ENCODE measurements around the gene MPP3.
"Not testable (repeated sequence)": the region's sequence is repeated elsewhere in the genome, so short reads cannot be mapped to it uniquely, and the experiment has no call there.

The MPP3 gene

GRCh38 chr17:43860927-43861622, 28.1 kb upstream of the MPP3 start:
- no peak for DNase-seq (ENCODE audit: low read depth in 1 of 2, low spot score in 1 of 2)

- no peak for DNase-seq (ENCODE audit: low read depth in 1 of 2, low spot score in 1 of 2)
Measured at GRCh38 chr17:43860077-43860725, 27.3 kb upstream of the MPP3 start.

GRCh38 chr17:43857957-43858600, 25.1 kb upstream of the MPP3 start:
- DNase-seq (ENCODE audit: low read depth in 1 of 2, low spot score in 1 of 2) = no peak

- DNase-seq (ENCODE audit: low read depth in 1 of 2, low spot score in 1 of 2) = no peak
Measured at GRCh38 chr17:43857141-43857540, 24.2 kb upstream of the MPP3 start.

- DNase-seq (ENCODE audit: low read depth in 1 of 2, low spot score in 1 of 2) = no peak
Measured at GRCh38 chr17:43856141-43856540, 23.2 kb upstream of the MPP3 start.

- no peak for DNase-seq (ENCODE audit: low read depth in 1 of 2, low spot score in 1 of 2)
Measured at GRCh38 chr17:43855061-43855460, 22.1 kb upstream of the MPP3 start.

- no peak for DNase-seq (ENCODE audit: low read depth in 1 of 2, low spot score in 1 of 2)
Measured at GRCh38 chr17:43854498-43854897, 21.6 kb upstream of the MPP3 start.

GRCh38 chr17:43853546-43853945, 20.6 kb upstream of the MPP3 start:
- DNase-seq (ENCODE audit: low read depth in 1 of 2, low spot score in 1 of 2) = no peak

GRCh38 chr17:43852571-43852970, 19.6 kb upstream of the MPP3 start:
- DNase-seq (ENCODE audit: low read depth in 1 of 2, low spot score in 1 of 2) = no peak

GRCh38 chr17:43849116-43849515, 16.2 kb upstream of the MPP3 start:
- no peak for DNase-seq (ENCODE audit: low read depth in 1 of 2, low spot score in 1 of 2)

- no peak for DNase-seq (ENCODE audit: low read depth in 1 of 2, low spot score in 1 of 2)
Measured at GRCh38 chr17:43848601-43849000, 15.7 kb upstream of the MPP3 start.

GRCh38 chr17:43846963-43847371, 14.0 kb upstream of the MPP3 start, which contains the start of gene CD300LG:
Gene CD300LG (plus strand): TSS chr17:43847176. CDS start chr17:43847217, 41 bp downstream.
- no peak for DNase-seq (ENCODE audit: low read depth in 1 of 2, low spot score in 1 of 2)

- DNase-seq (ENCODE audit: low read depth in 1 of 2, low spot score in 1 of 2) = peak; percentile 57 to 62
Measured at GRCh38 chr17:43846221-43846712, 13.3 kb upstream of the MPP3 start.

- no peak for DNase-seq (ENCODE audit: low read depth in 1 of 2, low spot score in 1 of 2)
Measured at GRCh38 chr17:43845766-43846165, 12.8 kb upstream of the MPP3 start.

- DNase-seq (ENCODE audit: low read depth in 1 of 2, low spot score in 1 of 2) = no peak
Measured at GRCh38 chr17:43844241-43844640, 11.3 kb upstream of the MPP3 start.

GRCh38 chr17:43842975-43843325, 10.0 kb upstream of the MPP3 start:
- DNase-seq (ENCODE audit: low read depth in 1 of 2, low spot score in 1 of 2) = no peak

GRCh38 chr17:43842091-43842974, 9.4 kb upstream of the MPP3 start:
- not testable (repeated sequence) for DNase-seq (ENCODE audit: low read depth in 1 of 2, low spot score in 1 of 2)

GRCh38 chr17:43841282-43841681, 8.3 kb upstream of the MPP3 start:
- DNase-seq (ENCODE audit: low read depth in 1 of 2, low spot score in 1 of 2) = no peak

- no peak for DNase-seq (ENCODE audit: low read depth in 1 of 2, low spot score in 1 of 2)
Measured at GRCh38 chr17:43840814-43841213, 7.9 kb upstream of the MPP3 start.

- DNase-seq (ENCODE audit: low read depth in 1 of 2, low spot score in 1 of 2) = no peak
Measured at GRCh38 chr17:43839670-43840108, 6.7 kb upstream of the MPP3 start.

GRCh38 chr17:43834106-43834505, 1.2 kb upstream of the MPP3 start:
- no peak for DNase-seq (ENCODE audit: low read depth in 1 of 2, low spot score in 1 of 2)
